Right lobe of liver (tissue), 6 donors: ENCODE results near the gene HOPX. TPM values are rescaled to one million over a fixed set of nuclear protein-coding genes. Genes with fewer than 3 reads are reported as not detected.

Experiments
- ATAC-seq, 4 donors: fragments of 200-7000 bp; cut with Tn5 transposase; one replicate each; pipeline ENCODE4 v1.9.1; 2020; ENCODE audit warnings: mild to moderate bottlenecking in 4 of 4, moderate library complexity in 4 of 4
- DNase-seq, 3 donors: peaks; one replicate each; pipeline ENCODE4 v3.0.0-alpha.2; 2020
- H3K27ac ChIP-seq, 3 donors: fragments of 200-600 bp; one replicate each; pipeline ENCODE4 v1.8.0; 2022
- H3K27me3 ChIP-seq, 2 donors: fragments of 200-600 bp; one replicate each; pipeline ENCODE4 v1.8.0; 2022
- H3K36me3 ChIP-seq, 4 donors: fragments of 200-600 bp; sonication (generic) in 1 of 4; one replicate each; pipeline versions ENCODE4 v1.5.1 to v1.8.0; 2017 to 2022; ENCODE audit warnings: control low read depth in 1 of 4
- H3K4me1 ChIP-seq, 4 donors: fragments of 200-600 bp; sonication (generic) in 1 of 4; one replicate each; pipeline versions ENCODE4 v1.5.1 to v1.8.0; 2017 to 2022; ENCODE audit warnings: control low read depth in 1 of 4
- H3K4me3 ChIP-seq, 3 donors: fragments of 200-600 bp; one replicate each; pipeline ENCODE4 v1.8.0; 2022
- H3K9me3 ChIP-seq, 4 donors: fragments of 200-600 bp; sonication (generic) in 1 of 4; one replicate each; pipeline versions ENCODE4 v1.5.1 to v1.8.0; 2017 to 2022; ENCODE audit warnings: control low read depth in 1 of 4
- CTCF ChIP-seq, 4 donors: fragments of 200-600 bp in 3 of 4; fragments of 450-650 bp in 1 of 4; IDR thresholded peaks; one replicate each; pipeline versions ENCODE4 v1.5.1 to v1.8.0; 2016 to 2022; ENCODE audit warnings: antibody characterized with exemption in 4 of 4, mild to moderate bottlenecking in 2 of 4
- POLR2A ChIP-seq: fragments of 450-650 bp; IDR thresholded peaks from one replicate; pipeline ENCODE4 v1.6.1; 2017; ENCODE audit warnings: antibody characterized with exemption, mild to moderate bottlenecking
- WGBS: methylation state at CpG from one replicate; pipeline ENCODE4 v1.1.6; 2018; ENCODE audit warnings: low coverage, low lambda C conversion rate; ENCODE audit not compliant: insufficient coverage; ENCODE audit errors: missing lambda C conversion rate; 5-methylcytosine and 5-hydroxymethylcytosine counted together
- intact Hi-C, 2 donors: fragments of 100-400 bp; cut with DNase I; formaldehyde crosslinking; loops; one replicate each; pipeline versions ENCODE4 v1.11.2 to v1.14.1; 2022
- total RNA-seq, 6 experiments: library from RNA; depleted of rRNA in 2 of 6; stranded (reverse); fragments of >200 nt in 2 of 6; fragmentation: NEBNext Ultra II Directional in 3 of 6; extraction: Animal tissue kit (Norgen Biotek cat#: 25700) in 3 of 6; gene quantifications; one replicate each; pipeline versions ENCODE4 v1.1.0 to v1.2.4, GENCODE V29; 2016 to 2023
- donor health status: DM: no; HTN: yes; CAD: no.
- donor health status: DM: no; HTN: no; CAD: no.
- donor health status: DM: no; HTN: no; CAD: no.
- donor health status: DM: no; HTN: yes; CAD: no.
- donor health status: DM: no; HTN: yes; CAD: no.

HOPX gene
- total RNA-seq, 6 experiments from 2014 or later: 0.27 to 0.80 (median 0.42) TPM; not detected in 3

GRCh38 chr4:56680266-56680665 is 830 bp downstream of the HOPX start:
- DNase-seq: no peak
- 20% methylated on average over 1 of the region's 1 CpG for WGBS
- H3K4me3 ChIP-seq: no peak overlapping the region

GRCh38 chr4:56677711-56678110 is 3.4 kb downstream of the HOPX start:
- 43% methylated on average over 1 of the region's 4 CpGs for whole genome bisulfite sequencing
- H3K27me3 ChIP-seq: no peaks in the 10 kb centered on the region
- ATAC-seq (no peak), DNase-seq (no peak)
- H3K4me3 ChIP-seq: no peak overlapping the region
- no peaks in the 10 kb centered on the region for H3K9me3 ChIP-seq
- no peak for TF ChIP-seq POLR2A
- no peak for TF ChIP-seq CTCF (IDR thresholded peaks at IDR 0.05)
- H3K36me3 ChIP-seq: no peaks in the 10 kb centered on the region
- intact Hi-C loops: no loop called here
- H3K4me1 ChIP-seq: no peaks in the 10 kb centered on the region
- H3K27ac ChIP-seq: no peak overlapping the region

More at GRCh38 chr4:56680266-56680665, 830 bp downstream of the HOPX start:
- H3K27ac ChIP-seq: no peak overlapping the region
- intact Hi-C loops: no loop called here
- no peaks in the 10 kb centered on the region for H3K9me3 ChIP-seq
- no peak for TF ChIP-seq CTCF (IDR thresholded peaks at IDR 0.05)
- TF ChIP-seq POLR2A: no peak
- no peaks in the 10 kb centered on the region for H3K36me3 ChIP-seq
- no peaks in the 10 kb centered on the region for H3K4me1 ChIP-seq
- no peak for ATAC-seq
- no peaks in the 10 kb centered on the region for H3K27me3 ChIP-seq

- Histone ChIP-seq H3K36me3 (no peaks in the 10 kb centered on the region), H3K9me3 (no peaks in the 10 kb centered on the region), H3K27me3 (no peaks in the 10 kb centered on the region), H3K4me1 (no peaks in the 10 kb centered on the region), H3K27ac (no peak overlapping the region), H3K4me3 (no peak overlapping the region)
- DNase-seq: no peak
- ATAC-seq: no peak
- intact Hi-C loops: no loop called here
- TF ChIP-seq CTCF (IDR thresholded peaks at IDR 0.05): no peak
- no peak for TF ChIP-seq POLR2A
- WGBS: 70% methylated on average over 2 of the region's 3 CpGs
These were observed 6.1 kb downstream of the HOPX start for GRCh38 chr4:56674984-56675383.

- Histone ChIP-seq H3K27me3 (no peaks in the 10 kb centered on the region), H3K4me1 (no peaks in the 10 kb centered on the region), H3K4me3 (no peak overlapping the region), H3K36me3 (no peaks in the 10 kb centered on the region), H3K27ac (no peak overlapping the region), H3K9me3 (no peaks in the 10 kb centered on the region)
- TF ChIP-seq POLR2A (no peak), CTCF (IDR thresholded peaks at IDR 0.05) (no peak)
- intact Hi-C loops: no loop called here
- ATAC-seq (no peak), DNase-seq (no peak)
- WGBS: 35% methylated on average over 2 of the region's 2 CpGs
These were observed 9.2 kb downstream of the HOPX start for GRCh38 chr4:56671860-56672259.

GRCh38 chr4:56671373-56671772 is 9.7 kb downstream of the HOPX start:
- no peaks in the 10 kb centered on the region for H3K9me3 ChIP-seq
- TF ChIP-seq POLR2A (no peak), CTCF (IDR thresholded peaks at IDR 0.05) (no peak)
- ATAC-seq (no peak), DNase-seq (no peak)
- no peak overlapping the region for H3K27ac ChIP-seq
- no peaks in the 10 kb centered on the region for H3K27me3 ChIP-seq
- WGBS: 43% methylated on average over 1 of the region's 1 CpG
- no peak overlapping the region for H3K4me3 ChIP-seq
- no peaks in the 10 kb centered on the region for H3K4me1 ChIP-seq
- no peaks in the 10 kb centered on the region for H3K36me3 ChIP-seq
- intact Hi-C loops: no loop called here
